ENCODE measurements around the gene RPP30. TPM values are rescaled to one million over a fixed set of nuclear protein-coding genes. Genes with fewer than 3 reads are reported as not detected.

The RPP30 gene
- total RNA-seq, 1 experiment from 2014 or later, result 79.0 TPM

Other genes with a start within 250 kb of the RPP30 start
- gene HTR7, start 13.9 kb upstream of the RPP30 start, total RNA-seq (2014; rRNA removed; shearing (Covaris generic)), result 0.88 and 1.8 TPM in 2 replicates
- 25.3 and 29.8 TPM in 2 replicates for gene ANKRD1, start 49.1 kb downstream of the RPP30 start, total RNA-seq (2014; rRNA removed; shearing (Covaris generic))

Measured in SJSA1 (cell line).